Suprapubic skin (tissue), 3 donors: ENCODE data around the gene KNCN.

Source experiments
- POLR2AphosphoS5 ChIP-seq, 3 donors: sonication (generic); formaldehyde crosslinking; IDR thresholded peaks; one replicate each; pipeline ENCODE4 v1.6.1; 2017; ENCODE audit warnings: antibody characterized with exemption in 3 of 3
- TF ChIP-seq, protein P1 (sequence below), 2 donors: fragments of 200-600 bp in 1 of 2; fragments of 450-650 bp in 1 of 2; sonication (generic) in 1 of 2; IDR thresholded peaks; one replicate each; pipeline ENCODE4 v1.5.1; 2016 to 2019; ENCODE audit warnings: antibody characterized with exemption in 2 of 2, mild to moderate bottlenecking in 1 of 2, moderate library complexity in 1 of 2

- TF ChIP-seq, protein P1, sequence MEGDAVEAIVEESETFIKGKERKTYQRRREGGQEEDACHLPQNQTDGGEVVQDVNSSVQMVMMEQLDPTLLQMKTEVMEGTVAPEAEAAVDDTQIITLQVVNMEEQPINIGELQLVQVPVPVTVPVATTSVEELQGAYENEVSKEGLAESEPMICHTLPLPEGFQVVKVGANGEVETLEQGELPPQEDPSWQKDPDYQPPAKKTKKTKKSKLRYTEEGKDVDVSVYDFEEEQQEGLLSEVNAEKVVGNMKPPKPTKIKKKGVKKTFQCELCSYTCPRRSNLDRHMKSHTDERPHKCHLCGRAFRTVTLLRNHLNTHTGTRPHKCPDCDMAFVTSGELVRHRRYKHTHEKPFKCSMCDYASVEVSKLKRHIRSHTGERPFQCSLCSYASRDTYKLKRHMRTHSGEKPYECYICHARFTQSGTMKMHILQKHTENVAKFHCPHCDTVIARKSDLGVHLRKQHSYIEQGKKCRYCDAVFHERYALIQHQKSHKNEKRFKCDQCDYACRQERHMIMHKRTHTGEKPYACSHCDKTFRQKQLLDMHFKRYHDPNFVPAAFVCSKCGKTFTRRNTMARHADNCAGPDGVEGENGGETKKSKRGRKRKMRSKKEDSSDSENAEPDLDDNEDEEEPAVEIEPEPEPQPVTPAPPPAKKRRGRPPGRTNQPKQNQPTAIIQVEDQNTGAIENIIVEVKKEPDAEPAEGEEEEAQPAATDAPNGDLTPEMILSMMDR (IDR thresholded peaks at IDR 0.05) = no peak
- no peak for TF ChIP-seq POLR2AphosphoS5 (IDR thresholded peaks at IDR 0.05)
Observed at GRCh38 chr1:46552357-46553237, 1.1 kb upstream of the KNCN start.
